Thyroid gland (tissue), 4 donors: Measurements from ENCODE around the gene TMPRSS13.

Source experiments
- POLR2A ChIP-seq, 2 donors: fragments of 450-650 bp; IDR thresholded peaks; one replicate each; pipeline ENCODE4 v1.6.1; 2017; ENCODE audit warnings: antibody characterized with exemption in 2 of 2, mild to moderate bottlenecking in 2 of 2, moderate library complexity in 1 of 2
- TF ChIP-seq, protein P1 (sequence below), 6 experiments: fragments of 200-600 bp in 3 of 6; fragments of 450-650 bp in 3 of 6; sonication (generic) in 3 of 6; IDR thresholded peaks; one replicate each; pipeline ENCODE4 v1.5.1; 2016 to 2019; ENCODE audit warnings: antibody characterized with exemption in 6 of 6, mild to moderate bottlenecking in 2 of 6, inconsistent platforms in 1 of 6, moderate library complexity in 1 of 6

DNA sequence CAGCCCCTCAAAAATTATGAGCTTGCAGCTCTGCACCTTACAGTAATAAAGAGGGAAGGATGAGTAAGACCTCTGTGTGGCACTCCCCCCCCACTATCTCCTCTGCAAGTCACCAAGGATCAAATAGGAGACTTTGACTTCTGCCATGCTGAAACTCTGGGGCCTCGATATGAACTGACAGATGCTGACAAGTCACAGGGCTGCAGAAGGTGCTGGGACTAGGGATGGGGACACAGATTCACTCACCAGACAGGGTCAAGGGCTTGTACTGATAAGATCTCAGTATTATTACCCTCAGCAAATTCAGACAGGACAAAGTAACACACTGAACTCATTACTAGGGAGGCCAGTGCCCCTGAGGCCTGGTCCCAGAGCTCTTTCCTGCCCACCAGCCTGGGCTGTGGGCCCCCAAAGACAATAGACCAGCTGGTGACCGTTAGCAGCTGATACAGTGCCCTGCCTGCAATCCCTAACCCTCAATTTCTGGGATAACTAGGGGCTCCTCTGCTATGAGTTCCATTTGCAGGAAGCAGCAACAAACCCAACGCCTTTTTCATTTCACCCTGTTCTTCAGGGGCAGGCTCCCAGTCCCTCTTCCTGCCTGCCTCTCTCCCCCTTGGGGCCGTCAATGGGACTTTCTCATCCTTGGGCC lies 20.1 kb downstream of the TMPRSS13 start:
- no peak for TF ChIP-seq POLR2A (IDR thresholded peaks at IDR 0.05)
- TF ChIP-seq, protein P1, sequence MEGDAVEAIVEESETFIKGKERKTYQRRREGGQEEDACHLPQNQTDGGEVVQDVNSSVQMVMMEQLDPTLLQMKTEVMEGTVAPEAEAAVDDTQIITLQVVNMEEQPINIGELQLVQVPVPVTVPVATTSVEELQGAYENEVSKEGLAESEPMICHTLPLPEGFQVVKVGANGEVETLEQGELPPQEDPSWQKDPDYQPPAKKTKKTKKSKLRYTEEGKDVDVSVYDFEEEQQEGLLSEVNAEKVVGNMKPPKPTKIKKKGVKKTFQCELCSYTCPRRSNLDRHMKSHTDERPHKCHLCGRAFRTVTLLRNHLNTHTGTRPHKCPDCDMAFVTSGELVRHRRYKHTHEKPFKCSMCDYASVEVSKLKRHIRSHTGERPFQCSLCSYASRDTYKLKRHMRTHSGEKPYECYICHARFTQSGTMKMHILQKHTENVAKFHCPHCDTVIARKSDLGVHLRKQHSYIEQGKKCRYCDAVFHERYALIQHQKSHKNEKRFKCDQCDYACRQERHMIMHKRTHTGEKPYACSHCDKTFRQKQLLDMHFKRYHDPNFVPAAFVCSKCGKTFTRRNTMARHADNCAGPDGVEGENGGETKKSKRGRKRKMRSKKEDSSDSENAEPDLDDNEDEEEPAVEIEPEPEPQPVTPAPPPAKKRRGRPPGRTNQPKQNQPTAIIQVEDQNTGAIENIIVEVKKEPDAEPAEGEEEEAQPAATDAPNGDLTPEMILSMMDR (IDR thresholded peaks at IDR 0.05): no peak
